Stimulated activated CD4-positive, alpha-beta T cell treated with anti-CD3 and anti-CD28 coated beads, Interleukin-1b, Interleukin-23, amount 100 ng/mL, for 48 hours (primary cell): ENCODE results near the gene PDHX.

ENCODE experiments used
- DNase-seq: peaks from one replicate; pipeline ENCODE4 v3.0.0-alpha.2; 2020

PDHX gene

DNA sequence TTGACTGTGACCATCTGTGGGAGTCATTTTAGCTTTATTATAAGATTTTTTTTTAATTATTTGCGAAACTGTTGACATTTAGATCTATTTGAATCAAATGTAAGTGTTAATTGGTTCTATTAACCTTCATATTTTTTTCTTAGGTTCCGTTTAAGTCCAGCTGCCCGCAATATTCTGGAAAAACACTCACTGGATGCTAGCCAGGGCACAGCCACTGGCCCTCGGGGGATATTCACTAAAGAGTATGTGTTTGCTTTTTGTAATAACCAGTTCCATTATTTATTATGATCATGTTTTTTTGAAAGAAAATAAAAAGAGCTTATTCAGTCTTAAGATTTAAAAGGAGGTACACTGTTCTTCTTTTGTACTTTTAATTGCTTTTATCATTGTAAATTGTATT is 43.9 kb downstream of the PDHX start:
- no peak for DNase-seq

DNA sequence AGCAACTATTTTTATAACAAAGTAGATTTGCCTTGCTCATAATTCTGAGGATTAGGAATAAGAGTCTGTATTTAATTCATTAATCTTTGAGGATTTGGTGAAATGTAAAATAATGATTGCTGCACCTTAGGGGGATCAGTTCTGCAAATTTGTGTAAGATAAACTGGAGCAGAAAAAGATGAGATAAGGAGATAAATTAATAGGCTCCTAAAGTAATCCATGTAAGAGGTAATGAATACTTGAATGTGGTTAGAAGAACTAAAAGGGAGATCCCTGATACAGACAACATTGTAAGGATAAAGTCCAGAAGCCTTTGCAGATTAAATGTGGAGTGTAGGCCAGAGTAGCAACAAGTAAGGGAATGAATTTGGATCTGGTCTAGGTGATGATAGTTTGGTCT is 45.6 kb downstream of the PDHX start:
- no peak for DNase-seq

DNA sequence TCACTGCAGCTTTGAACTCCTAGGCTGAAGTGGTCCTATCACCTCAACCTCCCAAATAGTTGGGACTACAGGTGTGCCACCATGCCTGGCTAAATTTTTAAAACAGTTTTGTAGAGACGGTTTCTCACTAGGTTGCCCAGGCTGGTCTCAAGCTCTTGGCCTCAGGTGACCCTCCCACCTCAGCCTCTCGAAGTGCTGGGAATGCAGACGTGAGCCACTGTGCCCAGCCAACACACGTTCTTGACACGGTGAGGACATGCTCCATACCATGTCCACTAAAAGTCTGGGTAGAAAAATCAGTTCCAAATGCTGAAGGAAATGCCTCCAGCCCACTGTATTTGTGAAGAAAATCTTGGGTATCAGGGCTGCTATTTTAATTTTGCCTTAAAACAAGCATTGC is 46.9 kb downstream of the PDHX start:
- no peak for DNase-seq

DNA sequence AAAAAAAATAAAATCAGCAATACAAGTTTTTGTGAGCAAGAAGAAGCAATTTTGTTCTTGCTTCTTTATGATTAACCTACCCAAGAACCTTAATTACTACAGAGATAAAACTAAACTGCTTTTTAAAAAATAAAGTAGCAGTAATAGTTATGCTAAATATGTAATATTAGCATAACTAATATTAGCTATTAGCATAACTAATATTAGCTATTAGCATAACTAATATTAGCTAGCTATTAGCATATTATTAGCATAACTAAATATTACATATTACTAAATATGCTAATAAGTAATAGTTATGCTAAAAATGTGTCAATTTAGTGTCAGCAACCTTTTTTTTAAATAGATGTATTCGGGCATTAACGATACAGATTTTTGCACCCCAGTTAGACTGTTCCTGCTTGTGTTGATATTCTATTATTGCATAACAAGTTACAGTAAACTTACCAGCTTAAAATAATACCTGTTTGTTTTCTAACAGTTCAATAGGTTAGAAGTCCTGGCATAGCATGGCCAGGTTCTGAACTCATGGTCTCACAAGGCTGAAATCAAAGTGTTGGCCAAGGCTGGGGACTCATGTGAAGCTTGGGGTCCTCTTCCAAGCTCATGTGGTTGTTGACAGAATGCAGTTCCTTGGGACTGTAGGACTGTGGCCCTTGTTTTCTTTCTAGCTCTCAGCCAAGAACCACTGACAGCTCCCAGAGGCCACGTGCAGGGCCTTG is 48.4 kb downstream of the PDHX start:
- DNase-seq = no peak

DNA sequence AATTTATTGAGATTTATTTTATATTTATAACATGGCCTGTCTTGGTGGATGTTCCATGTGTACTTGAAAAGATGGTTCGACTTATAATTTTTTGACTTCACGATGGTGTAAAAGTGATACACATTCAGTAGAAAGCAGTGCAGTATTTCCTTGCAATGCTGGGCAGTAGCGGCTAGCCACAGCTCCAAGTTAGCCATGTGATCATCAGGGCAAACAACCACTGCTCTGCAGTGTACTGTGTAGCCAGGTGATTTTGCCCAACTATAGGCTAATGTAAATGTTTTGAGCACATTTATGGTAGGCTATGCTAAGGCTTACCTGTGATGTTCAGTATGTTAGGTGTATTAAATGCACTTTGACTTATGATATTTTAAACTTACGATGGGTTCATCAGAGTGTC is 52.4 kb downstream of the PDHX start:
- DNase-seq = no peak

DNA sequence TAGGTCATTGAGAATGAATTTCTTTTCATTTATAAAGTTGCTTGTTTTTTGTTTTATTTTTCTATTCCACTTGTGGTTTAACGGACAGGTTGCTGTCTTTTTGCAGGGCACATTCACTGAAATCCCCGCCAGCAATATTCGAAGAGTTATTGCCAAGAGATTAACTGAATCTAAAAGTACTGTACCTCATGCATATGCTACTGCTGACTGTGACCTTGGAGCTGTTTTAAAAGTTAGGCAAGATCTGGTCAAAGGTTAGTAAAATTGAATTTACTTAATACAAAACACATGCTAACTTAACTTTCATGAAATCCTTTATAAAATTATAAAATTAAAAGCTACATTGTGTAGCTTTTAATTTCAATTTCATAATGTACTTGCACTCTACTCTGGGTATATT is 53.6 kb downstream of the PDHX start:
- DNase-seq = no peak

DNA sequence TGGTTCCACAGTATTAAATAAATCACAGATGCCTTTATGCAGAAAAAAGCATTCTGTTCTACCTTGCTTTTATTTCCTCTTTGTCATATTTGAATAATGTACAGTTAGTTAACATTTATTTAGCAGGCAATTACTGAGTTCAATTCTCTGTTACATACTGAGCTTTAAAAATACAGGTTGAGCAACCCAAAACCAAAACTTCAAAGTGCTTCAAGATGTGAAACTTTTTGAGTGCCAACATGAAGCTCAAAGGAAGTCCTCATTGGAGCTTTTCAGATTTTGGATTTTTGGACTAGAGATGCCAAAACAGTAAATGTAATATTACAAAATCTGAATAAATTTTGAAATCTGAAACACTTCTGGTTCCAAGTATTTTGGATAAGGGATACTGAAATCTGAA is 54.1 kb downstream of the PDHX start:
- DNase-seq = no peak

DNA sequence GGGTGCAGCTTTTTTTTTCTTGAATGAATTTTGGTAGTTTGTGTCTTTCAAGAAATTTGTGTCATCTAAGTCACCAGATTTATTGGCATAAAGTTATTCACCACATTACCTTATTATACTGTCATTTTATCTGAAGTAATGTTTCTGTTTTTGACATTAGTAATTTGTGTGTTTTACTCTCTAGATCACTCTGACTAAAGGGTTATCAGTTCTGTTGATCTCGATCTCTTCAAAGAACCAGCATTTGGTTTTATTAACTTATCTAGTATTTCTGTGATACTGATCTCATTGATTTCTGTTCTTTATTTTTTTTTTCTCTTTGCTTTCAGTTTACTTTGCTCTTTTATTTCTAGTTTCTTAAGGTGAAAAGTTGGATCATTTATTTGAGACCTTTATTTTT is 55.5 kb downstream of the PDHX start:
- no peak for DNase-seq

DNA sequence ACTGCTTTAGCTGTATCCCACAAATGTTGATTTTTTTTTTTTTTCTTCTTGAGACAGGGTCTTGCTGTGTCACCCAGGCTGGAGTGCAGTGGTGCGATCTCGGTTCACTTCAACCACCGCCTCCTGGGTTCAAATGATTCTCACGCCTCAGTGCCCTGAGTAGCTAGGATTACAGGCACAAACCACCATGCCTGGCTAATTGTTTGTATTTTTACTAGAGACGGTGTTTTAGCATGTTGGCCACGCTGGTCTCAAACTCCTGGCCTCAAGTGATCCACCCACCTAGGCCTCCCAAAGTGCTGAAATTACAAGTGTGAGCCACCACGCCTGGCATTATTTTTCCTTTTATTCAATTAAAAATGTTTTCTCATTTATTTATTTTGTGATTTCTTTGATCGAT is 55.9 kb downstream of the PDHX start:
- no peak for DNase-seq

DNA sequence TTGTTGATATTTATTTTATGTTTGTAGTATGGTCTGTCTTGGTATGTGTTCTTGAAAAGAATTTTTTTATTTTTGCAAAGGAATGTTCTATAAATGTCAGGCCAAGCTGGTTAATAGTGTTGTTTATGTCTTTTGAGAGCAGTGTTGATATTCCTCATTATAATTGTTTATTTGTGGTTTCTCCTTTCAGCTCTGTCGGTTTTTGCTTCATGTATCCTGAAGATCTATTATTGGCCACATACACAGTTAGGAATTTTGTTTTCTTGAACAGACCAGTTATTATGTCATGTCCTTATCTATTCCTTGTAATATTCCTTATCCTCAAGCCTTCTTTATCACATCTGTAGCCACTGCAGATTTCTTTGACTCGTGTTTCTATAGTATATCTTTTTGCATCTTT is 56.5 kb downstream of the PDHX start:
- DNase-seq = no peak

DNA sequence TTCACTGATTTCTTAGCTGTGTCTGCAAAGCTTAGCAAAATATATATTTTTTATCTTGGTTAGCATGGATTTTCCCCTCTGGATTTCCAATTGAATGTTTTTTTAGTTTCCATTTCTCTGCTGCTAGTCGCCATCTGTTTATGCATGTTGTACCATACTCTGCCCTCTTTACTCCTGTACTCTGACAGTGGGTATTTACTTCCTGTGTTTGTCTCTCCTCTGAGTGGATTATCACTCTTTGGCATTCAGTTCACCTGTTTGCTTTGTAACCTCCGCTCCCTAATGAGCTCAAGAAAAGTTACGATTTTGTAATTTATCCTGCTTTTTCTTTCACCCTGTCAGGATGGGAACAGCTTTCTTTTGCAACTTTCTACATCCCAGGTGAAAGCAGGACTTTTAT is 59.1 kb downstream of the PDHX start:
- no peak for DNase-seq

DNA sequence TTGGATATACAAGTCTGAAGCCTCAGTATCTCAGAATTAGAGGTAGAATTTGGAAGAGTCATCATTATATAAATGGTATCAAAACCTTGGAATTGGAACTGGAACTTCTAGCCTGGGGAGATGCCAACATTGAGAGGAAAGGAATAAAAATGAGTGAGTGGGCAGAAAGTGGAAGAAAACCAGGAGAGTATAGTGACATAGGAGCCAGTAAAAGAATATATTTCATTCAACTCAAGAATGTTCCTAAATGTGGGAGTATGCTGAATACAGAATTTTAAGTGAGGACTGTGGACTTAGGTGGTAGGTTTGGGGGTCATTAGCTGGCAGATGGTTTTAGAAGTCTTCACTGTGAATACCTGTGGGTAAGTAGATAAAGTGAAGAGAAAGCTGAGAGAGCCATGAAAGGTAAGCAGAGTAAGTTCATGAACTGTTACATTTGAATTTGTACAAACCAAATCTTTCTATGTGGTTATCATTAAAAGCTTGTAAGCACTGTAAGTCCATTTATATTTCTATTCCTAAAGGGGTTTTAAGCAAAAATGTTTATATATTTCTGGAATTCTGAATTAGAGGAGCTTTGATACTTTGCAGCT is 60.2 kb downstream of the PDHX start:
- no peak for DNase-seq

DNA sequence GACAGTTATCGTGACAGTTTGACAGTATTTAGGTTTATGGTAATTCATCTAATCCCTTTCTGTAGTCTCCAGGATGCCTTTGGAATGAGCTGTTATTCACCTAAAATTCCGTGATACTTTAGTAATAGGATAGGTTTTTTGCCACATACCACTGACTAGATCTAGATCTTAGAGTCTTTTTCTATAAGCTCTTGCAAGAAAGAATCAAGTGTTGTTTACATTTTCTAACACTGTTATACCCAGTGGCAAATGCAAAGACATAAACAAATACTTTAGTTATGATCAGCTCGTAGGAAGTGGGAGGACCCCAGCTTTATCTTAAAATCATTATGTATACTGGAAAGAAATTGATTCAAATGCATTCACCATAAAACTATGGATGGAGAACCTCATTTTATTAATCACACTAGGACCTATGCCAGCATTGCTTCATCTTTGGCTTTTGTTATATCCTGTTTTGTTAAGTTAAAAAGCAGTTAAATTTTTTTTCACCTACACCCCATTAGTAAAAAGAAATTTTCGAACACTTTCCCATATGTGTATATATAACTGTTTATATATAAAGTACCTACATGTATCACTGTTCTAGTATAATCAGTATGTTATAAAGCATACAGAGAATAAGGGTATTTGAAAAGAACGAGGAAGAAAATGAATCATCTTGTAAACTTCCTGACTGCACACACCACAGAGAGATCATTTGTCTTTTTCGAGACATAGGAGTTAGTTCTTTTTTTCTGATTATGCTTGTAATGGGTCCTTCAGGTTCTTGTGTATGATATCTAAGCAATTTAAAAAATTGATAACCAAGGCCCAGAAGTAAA is 60.9 kb downstream of the PDHX start:
- no peak for DNase-seq

DNA sequence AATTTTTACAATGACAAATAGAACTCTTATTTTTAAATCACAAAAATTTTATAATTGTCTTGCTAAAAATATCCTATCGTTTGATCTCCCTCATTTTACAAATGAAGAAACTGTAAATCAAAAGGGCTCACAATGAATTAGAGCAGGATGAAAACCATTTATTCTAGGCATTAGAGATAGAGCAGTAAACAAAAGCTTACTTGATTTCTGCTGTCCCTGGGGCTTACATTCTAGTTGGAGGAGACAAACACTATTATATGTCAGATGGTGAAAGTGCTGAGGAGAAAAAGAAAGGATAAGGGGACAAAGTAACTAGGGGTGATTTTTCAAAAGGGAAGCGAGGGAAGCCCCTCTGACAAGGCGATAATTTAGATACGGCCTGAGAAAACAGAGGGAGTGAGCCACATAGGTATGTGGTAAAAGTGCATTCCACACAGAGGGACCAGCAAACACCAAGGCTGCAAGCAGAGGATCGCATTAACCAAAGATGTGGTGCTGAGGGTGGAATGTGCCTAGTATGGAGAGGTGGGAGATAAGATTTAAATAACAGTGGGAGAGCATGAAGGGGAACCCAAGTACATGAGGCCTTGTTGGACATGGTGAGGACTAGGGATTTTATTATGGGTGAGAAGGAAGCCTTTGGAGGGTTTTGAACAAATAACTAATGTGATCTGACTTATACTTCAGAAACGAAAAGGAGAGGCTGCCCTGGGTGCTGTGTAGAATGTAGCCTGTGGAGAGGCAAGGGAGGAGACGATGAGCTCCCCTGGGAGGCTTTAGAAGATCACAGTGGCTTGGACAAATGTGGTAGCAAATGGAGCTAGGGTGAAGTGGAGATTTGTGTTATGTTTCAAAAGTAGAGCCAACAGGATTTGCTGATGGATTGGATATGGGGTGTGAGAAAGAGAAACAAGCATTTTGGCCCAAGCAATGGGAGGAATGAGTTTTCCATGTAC is 62.1 kb downstream of the PDHX start:
- no peak for DNase-seq

DNA sequence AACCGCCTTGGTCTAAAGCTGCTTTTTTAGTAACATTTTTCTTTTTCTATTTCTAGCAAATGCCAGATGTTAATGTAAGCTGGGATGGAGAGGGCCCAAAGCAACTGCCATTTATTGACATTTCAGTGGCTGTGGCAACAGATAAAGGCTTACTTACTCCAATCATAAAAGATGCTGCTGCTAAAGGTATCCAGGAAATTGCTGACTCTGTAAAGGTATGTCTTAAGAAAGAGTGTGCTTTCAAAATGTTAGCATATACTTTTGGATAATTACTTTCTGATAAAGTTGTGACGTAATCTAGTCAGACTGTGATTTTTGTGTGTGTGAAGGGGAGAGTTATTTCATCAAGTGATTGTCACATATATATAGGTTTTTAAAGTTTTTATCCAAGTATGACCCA is 68.1 kb downstream of the PDHX start:
- DNase-seq = no peak

DNA sequence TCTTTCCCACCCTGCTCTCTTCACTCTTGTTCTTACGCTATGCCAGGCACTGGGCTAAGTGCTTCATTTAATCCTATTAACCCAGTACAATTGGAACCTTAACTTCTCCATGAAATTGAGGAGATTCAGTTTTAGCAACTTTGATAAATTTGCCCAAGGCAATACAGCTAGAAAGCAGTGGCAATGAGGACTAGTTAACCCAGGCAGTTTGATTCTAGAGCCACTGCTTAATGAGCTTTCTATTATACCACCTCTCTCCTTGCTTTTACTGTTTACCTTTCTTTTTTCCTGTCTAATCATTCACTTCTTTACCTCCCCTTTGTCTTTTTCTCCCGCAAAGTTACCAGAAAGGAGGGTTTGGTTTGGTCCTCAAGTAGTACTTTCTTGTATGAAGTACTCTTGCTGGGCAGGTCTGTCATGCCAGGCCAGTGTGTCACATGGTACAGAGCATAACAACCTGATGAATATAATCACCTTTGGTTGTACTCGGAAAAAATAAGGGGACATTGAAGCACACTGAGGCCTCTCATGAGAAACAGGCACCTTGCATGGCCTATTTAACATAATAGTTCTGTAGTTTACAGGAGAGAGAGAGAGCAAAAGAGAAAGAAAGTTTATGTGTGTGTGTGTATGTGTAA is 70.6 kb downstream of the PDHX start:
- no peak for DNase-seq

DNA sequence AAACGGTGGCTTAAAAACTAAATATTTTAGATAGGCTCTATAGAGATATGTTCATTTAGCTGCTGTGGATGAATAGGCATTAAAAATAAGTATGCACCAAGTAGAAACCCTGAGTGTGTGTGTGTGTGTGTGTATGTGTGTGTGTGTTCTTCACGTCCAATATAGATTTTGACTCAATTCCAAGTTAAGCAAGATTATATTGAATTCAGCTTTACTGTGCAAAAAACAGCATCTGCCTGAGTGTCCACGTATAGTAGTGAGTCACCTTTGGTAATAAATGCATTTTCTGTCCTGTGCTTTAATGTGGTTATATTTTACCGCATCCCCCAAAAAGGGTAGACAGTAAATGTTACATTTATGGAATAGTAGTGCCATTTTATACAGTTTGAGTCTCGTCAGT is 71.2 kb downstream of the PDHX start:
- DNase-seq = no peak

DNA sequence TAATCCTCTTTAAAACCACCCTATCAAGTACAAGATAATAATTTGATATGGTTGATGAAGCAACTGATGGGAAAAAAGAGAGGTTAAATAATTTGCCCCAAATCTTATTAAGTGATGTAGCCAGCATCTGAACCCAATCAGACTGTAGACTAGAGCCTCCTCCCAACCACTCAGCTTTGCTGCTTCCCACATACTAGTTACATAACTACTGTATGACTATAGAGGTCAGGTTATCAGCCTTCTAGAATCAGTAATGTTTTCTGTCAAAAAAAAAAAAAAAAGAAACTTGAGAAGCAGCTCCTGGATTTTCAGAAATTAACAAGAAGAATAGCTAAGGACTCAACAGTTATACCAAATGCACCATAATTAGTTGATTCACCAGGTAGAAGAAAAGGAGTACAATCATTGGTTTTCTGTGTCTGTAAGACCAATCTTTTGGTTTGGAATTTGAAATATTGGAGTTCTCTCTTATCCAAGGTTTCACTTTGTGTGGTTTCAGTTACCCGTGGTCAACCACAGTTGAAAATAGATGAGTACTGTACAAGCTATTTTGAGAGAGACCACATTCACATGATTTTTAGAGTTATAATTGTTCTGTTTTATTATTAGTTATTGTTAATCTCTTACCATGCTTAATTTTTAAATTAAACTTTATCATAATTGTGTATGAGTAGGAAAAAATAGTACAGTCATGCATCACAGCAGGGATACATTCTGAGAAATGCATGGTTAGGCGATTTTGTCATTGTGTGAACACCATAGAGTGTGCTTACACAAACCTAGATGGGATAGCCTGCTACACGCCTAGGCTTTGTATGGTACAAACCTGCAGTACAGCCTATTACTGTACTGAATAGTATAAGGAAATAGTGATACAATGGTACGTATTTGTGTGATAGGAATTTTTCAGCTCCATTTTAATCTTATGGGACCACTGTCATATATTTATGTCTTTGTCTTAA is 72.2 kb downstream of the PDHX start:
- no peak for DNase-seq

DNA sequence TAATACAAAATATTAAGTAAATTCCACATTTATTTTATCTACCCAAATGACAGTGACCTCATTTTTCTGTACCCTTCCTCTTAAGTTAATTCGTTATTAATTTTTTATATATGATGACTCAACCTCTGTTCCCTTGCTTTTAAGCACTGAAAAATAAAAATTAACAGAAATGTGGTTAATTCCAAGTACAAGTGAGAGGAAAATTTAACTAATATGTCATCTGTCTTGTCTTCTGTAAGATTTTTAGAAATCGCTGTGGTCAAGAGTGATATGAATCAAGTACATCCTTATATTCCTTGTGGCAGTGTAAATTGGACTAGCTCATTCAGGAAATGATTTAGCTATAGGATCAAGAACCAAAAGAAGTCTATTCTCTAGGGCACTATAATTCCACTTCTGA is 74.5 kb downstream of the PDHX start:
- no peak for DNase-seq

DNA sequence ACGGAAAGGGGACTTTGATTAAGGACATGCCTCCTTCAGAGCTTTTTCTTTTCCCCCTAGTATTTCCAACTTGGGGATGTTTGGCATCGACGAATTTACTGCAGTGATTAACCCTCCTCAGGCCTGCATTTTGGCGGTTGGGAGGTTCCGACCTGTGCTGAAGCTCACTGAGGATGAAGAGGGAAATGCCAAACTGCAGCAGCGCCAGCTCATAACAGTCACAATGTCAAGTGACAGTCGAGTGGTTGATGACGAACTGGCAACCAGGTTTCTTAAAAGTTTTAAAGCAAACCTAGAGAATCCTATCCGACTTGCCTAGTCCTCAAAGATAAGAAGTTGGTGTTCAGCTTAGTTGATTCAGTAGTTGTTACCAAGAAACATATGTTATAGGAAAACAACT is 78.4 kb downstream of the PDHX start:
- DNase-seq = no peak

DNA sequence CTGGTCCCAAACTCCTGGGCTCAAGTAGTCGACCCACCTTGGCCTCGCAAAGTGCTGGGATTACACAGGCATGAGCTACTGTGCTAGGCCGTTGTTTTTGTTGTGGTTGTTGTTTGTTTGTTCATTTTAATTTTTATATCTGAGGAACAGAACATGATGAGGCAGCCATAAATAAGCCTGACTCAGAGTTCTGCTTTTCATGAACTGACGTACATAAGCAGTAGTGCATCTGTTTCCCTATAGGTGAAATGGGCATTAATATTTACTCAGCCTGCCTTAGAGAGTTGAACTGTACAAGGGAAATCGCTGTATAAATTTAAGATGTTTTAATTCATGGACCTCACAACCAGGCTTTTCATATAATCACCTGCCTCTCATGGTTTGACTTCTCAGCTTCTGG is 80.5 kb downstream of the PDHX start:
- DNase-seq = no peak
